KOPT-K1 (cell line): ENCODE results near the gene DNTT.

Experiments
- H3K27ac ChIP-seq: fragments of 200-600 bp; sonication (generic); 2 replicates; pipeline ENCODE4 v1.5.1; 2016; ENCODE audit warnings: antibody characterized with exemption, mild to moderate bottlenecking, low read depth, low read length; ENCODE audit not compliant: poor library complexity, severe bottlenecking
- H3K36me3 ChIP-seq: fragments of 200-600 bp; sonication (generic); 2 replicates; pipeline ENCODE4 v1.5.1; 2017; ENCODE audit warnings: antibody characterized with exemption, mild to moderate bottlenecking, low read length, moderate library complexity; ENCODE audit not compliant: insufficient read depth
- H3K9me3 ChIP-seq: fragments of 200-600 bp; sonication (generic); 2 replicates; pipeline ENCODE4 v1.5.1; 2017; ENCODE audit warnings: antibody characterized with exemption, low read length, mild to moderate bottlenecking; ENCODE audit not compliant: insufficient read depth, poor library complexity, severe bottlenecking

DNTT gene

GRCh38 chr10:96304230-96304629 is at the start of gene DNTT:
DNTT (plus strand) TSS chr10:96304434; CDS start chr10:96304498, 64 bp downstream.
- Histone ChIP-seq H3K36me3 (no peaks in the 10 kb centered on the region), H3K9me3 (no peaks in the 10 kb centered on the region), H3K27ac (peak within 1 kb of the TSS; percentile 92)

DNA sequence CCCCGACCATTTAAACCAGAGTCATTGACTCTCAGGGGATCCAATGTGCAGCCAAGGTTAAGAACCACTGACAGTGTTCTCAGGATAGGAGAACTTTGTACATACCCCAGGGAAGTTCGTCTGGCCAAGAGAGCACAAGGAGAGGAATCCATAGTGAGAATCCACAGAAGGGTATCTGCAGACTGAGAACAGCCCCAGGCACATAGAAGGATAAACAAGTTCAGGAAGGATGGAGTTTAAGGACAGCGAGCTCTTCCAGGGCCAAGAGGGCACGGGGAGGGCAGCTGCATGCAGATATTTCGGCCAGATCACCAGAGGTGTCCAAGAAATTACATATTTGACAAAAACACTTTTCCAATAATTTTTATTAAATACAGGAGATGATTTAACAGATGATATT is 49.3 kb upstream of the DNTT start:
- Histone ChIP-seq H3K36me3 (no peaks in the 10 kb centered on the region), H3K9me3 (no peaks in the 10 kb centered on the region), H3K27ac (no peak overlapping the region)

DNA sequence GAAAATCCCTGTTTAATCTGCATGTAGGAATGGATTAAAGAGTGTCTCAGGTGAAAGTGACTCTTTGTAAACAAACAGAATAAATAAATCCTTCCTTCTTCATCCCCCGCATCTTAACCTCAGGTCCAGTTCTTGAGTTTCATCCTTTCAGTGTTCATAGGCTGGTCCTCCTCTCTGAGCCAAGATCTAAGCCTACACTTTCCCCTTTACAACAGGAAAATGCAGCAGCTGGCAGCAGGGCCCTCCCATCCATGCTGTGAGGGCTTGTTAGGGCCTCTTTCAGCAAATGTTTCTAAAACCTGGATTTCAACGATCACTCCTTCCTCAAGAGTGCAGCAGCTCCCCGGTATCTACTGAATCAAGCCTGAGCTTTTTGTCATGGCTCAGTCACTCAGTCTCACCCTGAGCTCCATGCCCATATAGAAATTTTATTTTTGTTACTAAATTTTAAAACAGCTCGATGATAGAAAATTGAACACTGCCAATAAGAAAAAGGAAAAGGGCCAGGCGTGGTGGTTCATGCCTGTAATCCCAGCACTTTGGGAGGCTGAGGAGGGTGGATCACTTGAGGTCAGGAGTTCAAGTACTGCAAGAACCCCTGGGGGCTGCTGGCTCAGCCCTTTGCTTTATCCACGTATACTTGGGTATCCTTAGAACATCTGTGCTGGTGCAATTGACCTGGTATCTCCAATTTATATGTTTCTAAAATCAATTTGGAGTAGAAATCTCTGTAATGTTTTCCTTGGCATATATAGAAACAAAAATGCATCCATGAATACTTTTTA is 48.5 kb upstream of the DNTT start:
- no peaks in the 10 kb centered on the region for H3K36me3 ChIP-seq
- H3K27ac ChIP-seq: no peak overlapping the region
- no peaks in the 10 kb centered on the region for H3K9me3 ChIP-seq

GRCh38 chr10:96257944-96258343 is 46.3 kb upstream of the DNTT start:
- no peaks in the 10 kb centered on the region for H3K36me3 ChIP-seq

GRCh38 chr10:96259150-96259549 is 45.1 kb upstream of the DNTT start:
- Histone ChIP-seq H3K27ac (no peak overlapping the region), H3K9me3 (no peaks in the 10 kb centered on the region), H3K36me3 (no peaks in the 10 kb centered on the region)

More at GRCh38 chr10:96257944-96258343, 46.3 kb upstream of the DNTT start:
- H3K9me3 ChIP-seq: no peaks in the 10 kb centered on the region
- H3K27ac ChIP-seq: no peak overlapping the region

DNA sequence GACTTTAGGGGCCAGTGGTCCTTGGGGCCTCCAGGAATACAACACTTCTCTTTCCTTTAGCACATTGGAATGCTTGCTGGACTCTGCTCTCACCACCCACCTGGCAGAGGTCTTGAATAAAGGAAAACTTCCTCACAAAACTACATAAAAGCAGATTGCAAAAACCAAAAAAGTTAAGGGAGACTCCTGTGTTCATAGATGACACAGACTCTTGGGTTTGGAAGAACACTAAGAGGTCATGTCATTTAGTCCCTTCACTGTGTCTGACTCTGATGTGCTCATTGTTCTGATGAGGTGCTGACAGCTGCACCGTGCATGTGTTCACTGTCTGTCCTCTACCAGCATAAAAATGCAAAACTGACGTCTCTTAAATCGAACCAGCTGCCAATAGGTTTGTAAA is 44.2 kb upstream of the DNTT start:
- Histone ChIP-seq H3K27ac (no peak overlapping the region), H3K36me3 (no peaks in the 10 kb centered on the region)

GRCh38 chr10:96261132-96261531 is 43.1 kb upstream of the DNTT start:
- no peaks in the 10 kb centered on the region for H3K36me3 ChIP-seq
- H3K27ac ChIP-seq: no peak overlapping the region
- no peaks in the 10 kb centered on the region for H3K9me3 ChIP-seq

More for the DNA sequence above, 44.2 kb upstream of the DNTT start:
- no peaks in the 10 kb centered on the region for H3K9me3 ChIP-seq

DNA sequence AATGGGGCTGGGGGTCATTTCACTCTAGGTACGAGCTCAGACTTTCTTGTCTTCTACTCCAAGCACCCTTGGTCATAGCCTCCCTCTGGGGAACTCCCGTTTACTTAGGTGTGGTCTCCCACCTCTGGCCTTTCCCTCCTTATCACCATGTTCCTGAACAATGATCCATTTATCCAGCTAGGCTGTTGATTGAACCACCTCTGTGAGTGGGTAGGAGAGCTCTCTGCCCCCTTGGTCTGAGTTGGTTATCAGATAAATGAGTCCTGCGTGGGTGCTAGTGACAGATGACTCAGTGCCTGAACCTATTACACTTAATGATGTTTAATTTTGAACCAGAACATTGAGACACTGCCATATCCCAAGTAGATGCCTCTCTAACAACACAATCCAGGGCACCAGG is 42.3 kb upstream of the DNTT start:
- Histone ChIP-seq H3K36me3 (no peaks in the 10 kb centered on the region), H3K27ac (no peak overlapping the region), H3K9me3 (no peaks in the 10 kb centered on the region)

DNA sequence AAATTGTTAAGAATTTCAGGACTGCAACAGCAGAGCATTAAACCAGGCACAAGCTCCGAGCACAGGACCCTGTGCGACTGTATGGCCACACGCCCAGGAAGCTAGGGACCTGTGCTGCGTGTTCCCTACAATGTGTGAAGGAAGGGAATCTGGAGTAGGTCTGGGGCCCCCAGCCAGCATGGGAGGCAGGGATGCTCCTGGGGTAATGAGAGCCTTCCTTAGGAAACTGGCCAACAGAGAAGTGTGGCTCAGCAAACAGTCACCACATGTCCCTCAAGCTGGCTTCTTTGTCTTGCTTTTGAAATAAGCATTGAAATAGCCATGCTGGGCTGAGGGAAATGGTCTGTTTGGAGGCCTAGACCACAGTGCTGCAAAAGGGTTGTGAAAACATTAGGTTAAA is 41.1 kb upstream of the DNTT start:
- H3K9me3 ChIP-seq: no peaks in the 10 kb centered on the region

DNA sequence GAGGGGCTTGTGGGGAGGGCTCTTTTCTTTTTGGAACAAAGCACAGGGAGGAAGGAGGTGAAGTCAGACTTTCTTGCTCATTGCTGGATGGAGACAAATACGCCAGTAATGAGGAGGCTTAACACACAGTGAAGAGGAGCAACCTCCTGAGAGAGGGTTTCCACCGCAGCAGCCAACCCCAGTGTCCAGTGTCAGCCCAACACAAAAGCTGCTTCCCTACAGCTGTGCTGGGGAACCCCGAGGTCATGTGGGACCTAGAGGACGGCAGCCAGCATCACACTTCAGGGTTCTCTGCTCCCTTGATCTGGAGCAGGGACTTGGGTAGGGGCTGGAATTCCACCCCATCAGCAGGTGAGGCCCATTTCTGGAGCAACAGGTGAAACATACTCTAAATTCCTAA is 40.6 kb upstream of the DNTT start:
- H3K36me3 ChIP-seq: no peaks in the 10 kb centered on the region
- no peaks in the 10 kb centered on the region for H3K9me3 ChIP-seq
- no peak overlapping the region for H3K27ac ChIP-seq

More for the DNA sequence above, 41.1 kb upstream of the DNTT start:
- Histone ChIP-seq H3K27ac (no peak overlapping the region), H3K36me3 (no peaks in the 10 kb centered on the region)

DNA sequence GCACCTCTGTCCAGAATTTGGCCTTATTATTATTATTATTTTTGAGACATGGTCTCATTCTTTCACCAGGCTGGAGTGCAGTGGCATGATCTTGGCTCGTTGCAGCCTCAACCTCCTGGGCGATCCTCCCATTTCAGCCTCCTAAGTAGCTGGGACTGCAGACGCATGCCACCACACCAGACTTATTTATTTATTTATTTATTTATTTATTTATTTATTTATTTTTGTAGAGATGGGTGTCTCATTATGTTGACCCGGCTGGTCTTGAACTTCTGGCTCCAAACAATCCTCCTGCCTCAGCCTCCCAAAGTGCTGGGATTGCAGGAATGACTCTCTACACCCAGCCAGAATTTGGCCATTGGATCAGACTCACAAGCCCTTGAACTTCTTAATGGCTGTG is 39.3 kb upstream of the DNTT start:
- Histone ChIP-seq H3K36me3 (no peaks in the 10 kb centered on the region), H3K27ac (no peak overlapping the region), H3K9me3 (no peaks in the 10 kb centered on the region)

DNA sequence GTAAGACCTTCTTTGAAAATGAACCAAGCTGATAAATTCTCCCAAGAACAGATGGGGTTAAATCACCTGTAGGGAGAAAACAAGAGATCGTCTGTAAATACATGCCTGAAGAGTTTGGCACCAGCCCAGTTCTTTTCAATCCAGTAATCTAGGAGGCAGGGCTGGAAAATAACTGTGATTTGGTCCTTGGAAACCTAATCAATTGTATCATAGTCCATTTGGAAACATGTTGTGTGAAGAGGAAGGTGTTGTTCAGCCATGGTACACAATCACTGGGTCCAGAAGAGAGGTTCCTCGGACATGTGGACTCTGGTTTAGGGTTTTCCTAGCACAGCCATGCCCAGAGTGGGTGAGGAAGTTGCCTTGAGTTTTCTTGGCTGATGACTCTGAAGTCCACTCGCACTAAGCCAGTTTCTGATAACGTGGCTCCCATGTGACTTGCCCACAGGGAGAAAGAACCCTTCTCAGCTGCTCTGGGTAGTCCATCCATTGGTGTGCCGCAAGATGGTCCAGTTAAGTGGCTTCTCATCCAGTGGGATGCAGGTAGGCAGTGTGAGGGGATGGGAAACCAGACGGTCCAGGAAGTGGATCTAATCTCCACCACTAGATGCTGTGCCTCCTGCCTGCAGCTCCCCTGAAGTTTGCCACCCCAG is 38.0 kb upstream of the DNTT start:
- Histone ChIP-seq H3K36me3 (no peaks in the 10 kb centered on the region), H3K27ac (no peak overlapping the region)

GRCh38 chr10:96267234-96267705 is 37.0 kb upstream of the DNTT start:
- Histone ChIP-seq H3K9me3 (no peaks in the 10 kb centered on the region), H3K36me3 (no peaks in the 10 kb centered on the region), H3K27ac (no peak overlapping the region)

More for the DNA sequence above, 38.0 kb upstream of the DNTT start:
- H3K9me3 ChIP-seq: no peaks in the 10 kb centered on the region

GRCh38 chr10:96268341-96268909 is 35.8 kb upstream of the DNTT start:
- Histone ChIP-seq H3K27ac (no peak overlapping the region), H3K36me3 (no peaks in the 10 kb centered on the region)

GRCh38 chr10:96269438-96270300 is 34.6 kb upstream of the DNTT start:
- Histone ChIP-seq H3K27ac (no peak overlapping the region), H3K9me3 (no peaks in the 10 kb centered on the region), H3K36me3 (no peaks in the 10 kb centered on the region)

More at GRCh38 chr10:96268341-96268909, 35.8 kb upstream of the DNTT start:
- H3K9me3 ChIP-seq: no peaks in the 10 kb centered on the region
